Central memory CD8-positive, alpha-beta T cell (primary cell): ENCODE results near the gene LDB2.

Experiments
- ATAC-seq: fragments of 150-1000 bp; cut with Tn5 transposase; replicated peaks from 2 replicates; pipeline ENCODE4 v1.10.0; 2022; ENCODE audit warnings: mild to moderate bottlenecking, moderate FRiP score, moderate number of reproducible peaks; ENCODE audit not compliant: poor library complexity, severe bottlenecking; ENCODE audit errors: extremely low read depth
- DNase-seq, 2 donors: peaks; one replicate each; pipeline ENCODE4 v3.0.0; 2021; ENCODE audit warnings: low spot score in 2 of 2
- H3K27ac Mint-ChIP-seq: one replicate; pipeline ENCODE4 v1.8.0; 2022; ENCODE audit warnings: low read depth, mild to moderate bottlenecking, moderate library complexity, mixed read lengths
- H3K27me3 Mint-ChIP-seq: one replicate; pipeline ENCODE4 v1.8.0; 2022; ENCODE audit warnings: mixed read lengths
- H3K36me3 Mint-ChIP-seq: one replicate; pipeline ENCODE4 v1.8.0; 2022; ENCODE audit warnings: mild to moderate bottlenecking, moderate library complexity, mixed read lengths; ENCODE audit not compliant: insufficient read depth
- H3K4me1 Mint-ChIP-seq: one replicate; pipeline ENCODE4 v1.8.0; 2022; ENCODE audit warnings: mixed read lengths
- H3K4me3 Mint-ChIP-seq: one replicate; pipeline ENCODE4 v1.8.0; 2022; ENCODE audit warnings: mild to moderate bottlenecking, moderate library complexity, mixed read lengths
- H3K9me3 Mint-ChIP-seq: one replicate; pipeline ENCODE4 v1.8.0; 2022; ENCODE audit warnings: mixed read lengths

LDB2 gene

DNA sequence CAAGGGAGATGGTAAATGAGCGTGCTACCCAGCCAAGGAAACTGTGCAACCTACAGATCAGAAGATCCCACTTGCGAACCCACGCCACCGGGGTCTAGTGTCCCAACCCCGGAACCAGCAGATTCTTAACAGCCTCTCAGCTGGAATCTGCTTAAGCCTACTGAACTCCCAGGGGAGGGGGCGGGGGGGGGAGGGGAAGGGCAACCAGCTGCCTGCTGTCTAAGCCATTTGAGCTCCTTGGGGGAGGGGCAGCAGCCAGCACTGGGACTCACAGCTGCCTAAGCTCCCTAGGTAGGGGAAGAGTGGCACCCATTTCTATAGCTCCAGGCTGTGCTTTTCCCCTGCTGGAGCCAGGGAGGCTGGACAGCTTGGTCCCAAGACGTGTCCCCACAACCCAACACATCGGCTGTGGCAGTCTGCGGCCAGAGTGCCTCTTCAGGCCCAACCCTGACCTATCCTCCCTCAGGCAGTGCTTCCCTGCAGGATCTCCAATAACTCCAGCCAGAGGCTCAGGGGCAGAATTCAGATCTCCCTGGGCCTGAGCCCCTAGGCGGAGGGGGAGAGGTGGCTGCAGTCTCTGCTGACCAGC is 289.2 kb downstream of the LDB2 start:
- DNase-seq: no peak
- Mint-ChIP-seq H3K9me3 (peaks cover 6% of the 10 kb centered on the region), H3K36me3 (no peaks in the 10 kb centered on the region), H3K4me3 (no peak overlapping the region), H3K4me1 (no peaks in the 10 kb centered on the region), H3K27ac (no peak overlapping the region), H3K27me3 (no peaks in the 10 kb centered on the region)
- ATAC-seq: no peak

DNA sequence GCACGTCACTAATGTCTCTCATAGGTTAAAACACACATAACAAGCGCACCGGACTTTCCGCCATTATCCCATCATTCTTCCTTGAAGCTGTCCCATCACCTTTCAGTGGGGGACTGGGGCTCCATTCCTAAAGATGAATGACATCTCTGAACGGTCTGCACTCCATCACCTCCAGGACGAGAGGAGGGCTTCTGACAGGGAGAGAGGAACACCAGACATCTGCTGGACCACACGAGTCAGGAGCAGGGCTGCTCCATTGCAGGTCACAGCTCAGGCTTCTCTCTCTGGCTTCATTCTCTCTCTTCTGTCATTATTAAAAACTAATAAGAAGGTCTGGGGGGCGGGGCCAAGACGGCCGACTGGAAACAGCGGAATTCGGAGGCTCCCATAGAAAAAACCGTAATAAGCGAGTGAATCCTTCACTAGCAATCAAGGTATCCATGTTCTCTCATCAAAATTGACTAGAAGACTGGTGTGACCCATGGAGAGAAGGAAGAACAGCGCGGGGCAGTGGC is 289.8 kb downstream of the LDB2 start:
- ATAC-seq (no peak), DNase-seq (no peak)
- Mint-ChIP-seq H3K4me1 (no peaks in the 10 kb centered on the region), H3K36me3 (no peaks in the 10 kb centered on the region), H3K27ac (no peak overlapping the region), H3K27me3 (no peaks in the 10 kb centered on the region), H3K4me3 (no peak overlapping the region), H3K9me3 (peaks cover 6% of the 10 kb centered on the region)

DNA sequence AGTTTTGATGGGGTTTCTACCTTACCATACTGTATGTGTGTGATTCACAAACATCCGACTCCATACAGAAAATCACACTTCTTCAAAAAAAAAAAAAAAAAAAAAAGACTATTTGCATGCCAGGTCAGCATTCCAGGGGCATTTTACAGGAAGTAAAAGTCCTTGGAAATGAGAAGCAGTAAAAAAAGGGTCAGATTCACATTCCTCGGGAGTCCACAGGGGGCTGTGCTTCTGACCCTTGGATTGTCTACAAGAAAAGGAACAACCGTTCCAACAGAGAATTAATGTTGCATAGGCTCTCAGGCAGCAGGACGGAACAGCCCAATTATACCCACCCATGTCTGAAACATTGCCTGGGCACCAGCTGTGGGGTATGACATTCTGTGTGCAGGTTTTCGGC is 290.3 kb downstream of the LDB2 start:
- H3K4me3 Mint-ChIP-seq: no peak overlapping the region
- H3K27ac Mint-ChIP-seq: no peak overlapping the region
- H3K27me3 Mint-ChIP-seq: no peaks in the 10 kb centered on the region
- DNase-seq (no peak), ATAC-seq (no peak)
- no peaks in the 10 kb centered on the region for H3K36me3 Mint-ChIP-seq
- H3K4me1 Mint-ChIP-seq: no peaks in the 10 kb centered on the region
- peaks cover 6% of the 10 kb centered on the region for H3K9me3 Mint-ChIP-seq

DNA sequence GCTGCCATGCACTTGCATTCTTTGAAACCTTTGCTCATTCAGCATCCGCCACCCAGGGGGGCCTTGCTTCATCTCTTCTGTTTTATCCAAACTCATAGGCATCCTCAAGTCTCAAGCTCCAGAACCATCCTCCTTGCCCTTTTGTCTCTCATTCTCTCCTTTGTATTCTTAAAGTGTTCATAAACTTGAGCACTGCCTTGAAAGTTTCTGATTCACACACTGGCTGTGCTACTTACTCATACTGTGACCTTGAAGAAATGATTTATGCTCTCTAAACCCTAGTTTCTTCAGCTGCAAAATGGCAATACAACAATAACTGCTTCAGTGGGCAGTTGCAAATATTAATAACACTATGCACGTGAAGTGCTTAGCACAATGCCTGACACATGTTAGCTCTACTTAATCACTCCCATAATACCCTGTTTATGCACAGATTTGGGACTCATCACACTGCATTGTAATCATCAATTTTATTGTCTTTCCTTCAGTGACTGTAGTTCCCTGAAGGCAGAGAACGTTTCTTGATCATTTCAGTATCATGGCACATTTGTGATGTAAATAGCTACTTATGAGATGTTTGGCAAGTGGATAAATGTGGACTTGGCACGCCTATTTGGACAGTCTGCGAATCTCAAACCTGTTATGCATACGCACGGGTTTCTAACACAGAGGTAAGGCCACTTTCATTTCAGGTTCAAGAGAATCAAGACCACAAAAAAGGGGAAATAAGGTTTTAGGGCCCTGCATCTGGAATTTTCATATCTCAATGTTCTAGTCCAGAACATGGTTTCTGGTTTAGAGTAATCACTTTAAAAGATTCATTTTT is 291.0 kb downstream of the LDB2 start:
- no peak overlapping the region for H3K4me3 Mint-ChIP-seq
- DNase-seq: no peak
- no peak overlapping the region for H3K27ac Mint-ChIP-seq
- ATAC-seq: no peak
- H3K27me3 Mint-ChIP-seq: no peaks in the 10 kb centered on the region
- H3K9me3 Mint-ChIP-seq: peaks cover 6% of the 10 kb centered on the region
- H3K4me1 Mint-ChIP-seq: no peaks in the 10 kb centered on the region
- no peaks in the 10 kb centered on the region for H3K36me3 Mint-ChIP-seq

DNA sequence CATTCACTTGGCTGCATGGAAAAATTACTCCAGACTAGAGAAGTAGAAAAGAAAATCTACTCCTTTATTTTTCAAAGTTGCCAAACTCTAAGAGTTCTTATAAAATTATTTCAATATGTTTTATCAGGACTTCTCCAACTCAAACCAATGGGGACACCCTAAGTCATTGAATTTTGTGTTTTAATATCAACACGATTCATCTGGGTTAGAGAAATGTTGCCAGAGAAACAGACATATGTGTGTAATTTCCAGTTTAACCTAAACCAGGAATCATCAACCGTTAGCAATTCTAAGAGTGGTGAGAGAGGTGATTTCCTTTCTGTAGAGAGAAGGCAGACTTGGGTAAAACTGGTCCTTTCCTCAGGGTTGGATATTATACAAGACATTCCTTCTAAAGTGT is 291.8 kb downstream of the LDB2 start:
- DNase-seq: no peak
- ATAC-seq: no peak
- no peaks in the 10 kb centered on the region for H3K27me3 Mint-ChIP-seq
- H3K4me3 Mint-ChIP-seq: no peak overlapping the region
- H3K36me3 Mint-ChIP-seq: no peaks in the 10 kb centered on the region
- no peaks in the 10 kb centered on the region for H3K4me1 Mint-ChIP-seq
- H3K9me3 Mint-ChIP-seq: peaks cover 2% of the 10 kb centered on the region
- H3K27ac Mint-ChIP-seq: no peak overlapping the region

DNA sequence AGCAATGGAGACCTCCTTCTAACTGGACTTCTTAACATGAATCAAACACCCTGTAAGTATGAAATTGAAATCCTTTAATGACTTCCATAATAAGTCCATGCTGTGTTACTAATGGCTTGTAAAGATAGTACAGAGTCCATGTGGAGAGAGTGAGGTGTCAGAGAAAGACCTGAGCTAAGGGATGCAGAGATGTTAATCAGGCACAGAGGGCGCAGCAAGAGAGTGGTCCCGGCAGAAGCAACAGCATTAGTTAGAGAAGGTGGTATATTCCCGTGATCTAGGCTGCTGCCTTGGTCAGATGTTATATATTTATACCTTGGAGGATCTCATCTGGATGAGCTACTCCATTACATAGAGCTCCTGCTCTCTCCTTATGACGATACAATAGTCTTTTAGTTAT is 295.3 kb downstream of the LDB2 start:
- DNase-seq (no peak), ATAC-seq (no peak)
- no peak overlapping the region for H3K4me3 Mint-ChIP-seq
- no peaks in the 10 kb centered on the region for H3K36me3 Mint-ChIP-seq
- no peaks in the 10 kb centered on the region for H3K9me3 Mint-ChIP-seq
- H3K27me3 Mint-ChIP-seq: no peaks in the 10 kb centered on the region
- no peaks in the 10 kb centered on the region for H3K4me1 Mint-ChIP-seq
- no peak overlapping the region for H3K27ac Mint-ChIP-seq

DNA sequence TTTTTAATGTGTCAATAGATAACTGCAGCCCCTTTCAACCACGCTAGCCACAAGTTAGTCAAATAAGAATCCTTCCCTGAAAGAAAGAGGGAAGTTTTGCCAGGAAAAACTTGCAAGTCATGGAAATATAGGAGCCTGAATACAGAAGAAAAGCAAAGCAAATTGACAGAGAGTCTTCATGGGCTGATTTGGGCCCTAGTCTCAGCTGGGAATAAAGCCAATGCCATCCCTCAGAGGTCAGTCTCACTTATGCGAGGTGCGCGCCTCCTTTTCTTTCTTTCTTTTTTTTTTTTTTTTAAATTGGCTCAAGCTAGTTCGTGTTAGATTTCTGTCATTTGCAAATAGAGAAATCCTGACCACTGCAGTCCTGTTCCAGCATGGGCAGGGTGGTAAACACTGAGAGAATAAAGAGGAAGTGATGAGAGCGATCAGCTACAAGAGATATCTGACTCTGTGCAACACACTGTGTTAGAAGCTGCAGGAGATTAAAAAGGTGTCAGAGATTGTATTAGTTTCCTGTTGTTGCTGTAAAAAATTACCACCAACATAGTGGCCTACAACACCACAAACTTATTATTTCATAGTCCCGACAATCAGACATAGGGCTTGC is 299.7 kb downstream of the LDB2 start:
- no peaks in the 10 kb centered on the region for H3K36me3 Mint-ChIP-seq
- peak; percentile 32 for ATAC-seq

DNA sequence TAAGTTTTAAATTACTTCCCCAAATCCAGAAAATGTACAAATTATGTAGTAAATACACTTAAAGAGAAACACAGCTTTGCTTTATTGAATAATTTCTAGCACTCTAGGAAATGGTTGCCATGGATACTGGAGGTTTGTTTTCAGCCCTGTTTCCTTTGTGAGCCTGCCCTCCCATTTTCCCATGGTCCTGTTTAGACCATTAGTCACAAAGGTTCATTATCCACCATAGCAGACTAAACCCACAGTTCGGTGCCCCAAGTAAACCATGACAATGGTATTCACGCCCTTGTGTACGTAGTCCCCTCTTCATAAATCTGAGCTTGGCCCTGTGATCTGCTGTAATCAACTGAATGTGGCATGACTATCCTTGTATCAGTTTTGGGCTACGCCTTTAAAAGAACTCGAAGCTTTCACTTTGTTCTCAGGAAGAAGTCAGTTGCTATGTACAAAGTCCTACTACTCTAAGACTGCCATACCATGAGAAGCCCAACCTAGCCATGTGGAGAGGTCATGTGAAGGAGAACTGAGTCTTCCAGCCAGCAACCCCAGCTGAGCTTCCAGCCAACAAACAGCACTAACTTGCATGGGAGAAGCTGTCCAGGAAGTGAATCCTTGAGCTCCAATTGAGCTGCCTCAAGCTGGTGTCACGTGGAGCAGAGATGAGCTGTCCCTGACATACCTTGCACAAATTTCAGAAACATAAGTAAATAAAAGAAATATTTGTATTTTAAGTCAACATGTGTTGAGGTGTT is 300.4 kb downstream of the LDB2 start:
- Mint-ChIP-seq H3K27ac (no peak overlapping the region), H3K4me3 (no peak overlapping the region)

More for the DNA sequence above, 299.7 kb downstream of the LDB2 start:
- no peak overlapping the region for H3K27ac Mint-ChIP-seq
- H3K9me3 Mint-ChIP-seq: no peaks in the 10 kb centered on the region
- H3K4me3 Mint-ChIP-seq: no peak overlapping the region
- H3K4me1 Mint-ChIP-seq: no peaks in the 10 kb centered on the region
- H3K27me3 Mint-ChIP-seq: no peaks in the 10 kb centered on the region
- DNase-seq: no peak

DNA sequence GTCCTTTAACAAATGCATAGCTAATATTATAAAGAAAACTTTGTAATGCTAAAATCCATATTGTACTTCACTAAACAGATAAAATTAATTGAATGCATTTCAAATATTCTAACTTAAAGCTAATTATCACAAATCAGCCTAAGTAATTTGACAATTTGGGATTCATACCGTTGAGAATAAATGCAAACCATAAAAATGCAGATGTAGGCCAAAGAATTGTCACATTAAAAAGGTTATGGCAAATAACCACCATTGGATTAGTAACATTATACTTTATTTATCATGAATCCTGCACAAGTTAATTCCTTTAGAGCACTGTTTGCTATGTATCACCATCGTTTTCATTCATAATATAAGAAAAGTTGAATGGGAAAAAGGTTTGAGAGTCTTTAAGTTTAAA is 301.0 kb downstream of the LDB2 start:
- H3K4me1 Mint-ChIP-seq: no peaks in the 10 kb centered on the region
- H3K9me3 Mint-ChIP-seq: no peaks in the 10 kb centered on the region
- ATAC-seq: no peak
- H3K27me3 Mint-ChIP-seq: no peaks in the 10 kb centered on the region
- no peak for DNase-seq
- H3K36me3 Mint-ChIP-seq: no peaks in the 10 kb centered on the region
- no peak overlapping the region for H3K27ac Mint-ChIP-seq
- no peak overlapping the region for H3K4me3 Mint-ChIP-seq

More for the DNA sequence above, 300.4 kb downstream of the LDB2 start:
- DNase-seq (no peak), ATAC-seq (no peak)
- H3K9me3 Mint-ChIP-seq: no peaks in the 10 kb centered on the region
- no peaks in the 10 kb centered on the region for H3K36me3 Mint-ChIP-seq
- no peaks in the 10 kb centered on the region for H3K27me3 Mint-ChIP-seq
- H3K4me1 Mint-ChIP-seq: no peaks in the 10 kb centered on the region

DNA sequence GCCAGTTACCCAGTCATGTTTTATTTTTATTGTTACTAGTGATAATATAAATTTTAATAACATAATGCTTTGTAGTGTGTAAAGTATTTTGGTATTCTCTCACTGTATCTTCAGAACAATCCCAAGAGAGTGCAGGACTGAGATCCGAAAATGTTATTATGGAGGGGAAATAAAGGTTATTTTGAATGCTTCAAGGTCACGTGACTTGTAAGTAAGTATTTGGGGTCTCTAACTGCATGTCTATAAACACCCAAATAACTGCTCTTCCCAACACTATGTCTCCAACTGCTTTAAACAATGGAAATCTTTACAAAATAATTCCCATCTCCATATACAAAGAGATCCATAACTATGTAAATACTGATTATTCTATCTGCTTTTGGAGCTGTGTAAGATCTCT is 302.2 kb downstream of the LDB2 start:
- Mint-ChIP-seq H3K9me3 (no peaks in the 10 kb centered on the region), H3K4me3 (no peak overlapping the region), H3K27ac (no peak overlapping the region), H3K36me3 (no peaks in the 10 kb centered on the region), H3K4me1 (no peaks in the 10 kb centered on the region), H3K27me3 (no peaks in the 10 kb centered on the region)
- ATAC-seq (no peak), DNase-seq (no peak)

DNA sequence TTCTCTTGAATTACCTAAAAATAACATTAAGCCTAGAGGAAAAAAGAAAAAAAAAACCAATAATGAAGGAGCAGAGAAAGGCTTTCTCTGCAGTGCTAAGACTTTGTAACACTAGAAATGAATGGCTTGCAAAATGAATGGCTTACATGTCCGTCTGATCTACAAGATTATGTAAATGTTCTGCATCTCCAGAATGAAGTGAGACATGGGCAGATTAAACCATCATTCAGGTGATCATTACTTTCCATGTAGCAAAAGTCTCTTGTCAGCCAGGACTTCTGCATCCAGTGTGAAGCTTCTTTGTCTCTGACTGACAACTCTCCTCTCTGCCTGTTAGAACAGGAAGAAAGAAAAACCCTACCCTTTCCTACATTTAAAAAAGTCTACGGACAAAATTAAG is 304.3 kb downstream of the LDB2 start:
- no peaks in the 10 kb centered on the region for H3K4me1 Mint-ChIP-seq
- DNase-seq (no peak), ATAC-seq (no peak)
- no peak overlapping the region for H3K27ac Mint-ChIP-seq
- no peaks in the 10 kb centered on the region for H3K36me3 Mint-ChIP-seq
- no peaks in the 10 kb centered on the region for H3K9me3 Mint-ChIP-seq
- no peaks in the 10 kb centered on the region for H3K27me3 Mint-ChIP-seq
- H3K4me3 Mint-ChIP-seq: no peak overlapping the region

DNA sequence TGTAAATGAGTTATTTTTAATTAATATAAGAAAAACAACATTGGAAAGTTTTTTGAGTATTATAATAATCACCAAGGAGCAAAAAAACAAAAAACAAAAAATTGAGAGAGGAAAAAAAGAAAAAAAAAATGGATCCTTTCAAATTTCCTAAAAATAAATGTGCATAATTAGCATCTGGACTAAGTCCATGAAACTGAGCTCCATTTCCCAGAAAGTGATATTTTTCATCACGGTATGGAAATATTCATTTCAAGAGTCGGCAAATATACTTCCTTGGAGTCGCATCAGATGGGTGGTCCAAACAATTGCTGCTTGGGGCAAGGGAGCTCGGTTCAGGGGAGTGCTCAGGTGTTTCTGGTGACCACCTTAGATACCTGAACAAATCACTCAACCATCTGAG is 305.1 kb downstream of the LDB2 start:
- Mint-ChIP-seq H3K9me3 (no peaks in the 10 kb centered on the region), H3K4me1 (no peaks in the 10 kb centered on the region), H3K27me3 (no peaks in the 10 kb centered on the region), H3K36me3 (no peaks in the 10 kb centered on the region), H3K27ac (no peak overlapping the region), H3K4me3 (no peak overlapping the region)
- DNase-seq: no peak
- ATAC-seq: no peak
